Measurements from ENCODE around the gene TMEM131.

- TF ChIP-seq CTCF (conservative IDR thresholded peaks at IDR 0.05) (no peak), ZFX (IDR thresholded peaks at IDR 0.05) (no peak)
Observed at GRCh38 chr2:97924194-97924593, 71.6 kb downstream of the TMEM131 start.
